ENCODE measurements around the gene TLR9. TPM values are rescaled to one million over a fixed set of nuclear protein-coding genes. Genes with fewer than 3 reads are reported as not detected.
"Not testable (repeated sequence)": the region's sequence is repeated elsewhere in the genome, so short reads cannot be mapped to it uniquely, and the experiment has no call there.

The TLR9 gene, protein sequence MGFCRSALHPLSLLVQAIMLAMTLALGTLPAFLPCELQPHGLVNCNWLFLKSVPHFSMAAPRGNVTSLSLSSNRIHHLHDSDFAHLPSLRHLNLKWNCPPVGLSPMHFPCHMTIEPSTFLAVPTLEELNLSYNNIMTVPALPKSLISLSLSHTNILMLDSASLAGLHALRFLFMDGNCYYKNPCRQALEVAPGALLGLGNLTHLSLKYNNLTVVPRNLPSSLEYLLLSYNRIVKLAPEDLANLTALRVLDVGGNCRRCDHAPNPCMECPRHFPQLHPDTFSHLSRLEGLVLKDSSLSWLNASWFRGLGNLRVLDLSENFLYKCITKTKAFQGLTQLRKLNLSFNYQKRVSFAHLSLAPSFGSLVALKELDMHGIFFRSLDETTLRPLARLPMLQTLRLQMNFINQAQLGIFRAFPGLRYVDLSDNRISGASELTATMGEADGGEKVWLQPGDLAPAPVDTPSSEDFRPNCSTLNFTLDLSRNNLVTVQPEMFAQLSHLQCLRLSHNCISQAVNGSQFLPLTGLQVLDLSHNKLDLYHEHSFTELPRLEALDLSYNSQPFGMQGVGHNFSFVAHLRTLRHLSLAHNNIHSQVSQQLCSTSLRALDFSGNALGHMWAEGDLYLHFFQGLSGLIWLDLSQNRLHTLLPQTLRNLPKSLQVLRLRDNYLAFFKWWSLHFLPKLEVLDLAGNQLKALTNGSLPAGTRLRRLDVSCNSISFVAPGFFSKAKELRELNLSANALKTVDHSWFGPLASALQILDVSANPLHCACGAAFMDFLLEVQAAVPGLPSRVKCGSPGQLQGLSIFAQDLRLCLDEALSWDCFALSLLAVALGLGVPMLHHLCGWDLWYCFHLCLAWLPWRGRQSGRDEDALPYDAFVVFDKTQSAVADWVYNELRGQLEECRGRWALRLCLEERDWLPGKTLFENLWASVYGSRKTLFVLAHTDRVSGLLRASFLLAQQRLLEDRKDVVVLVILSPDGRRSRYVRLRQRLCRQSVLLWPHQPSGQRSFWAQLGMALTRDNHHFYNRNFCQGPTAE
- total RNA-seq: under 1 TPM in 2 of 4 donors, not detected in 2; 0.19 to 0.61 TPM

GRCh38 chr3:52225452-52226228 lies at the start of gene TLR9:
TLR9 (minus strand) TSS chr3:52225645; CDS start chr3:52225529, 116 bp downstream.
- TF ChIP-seq, protein P1, sequence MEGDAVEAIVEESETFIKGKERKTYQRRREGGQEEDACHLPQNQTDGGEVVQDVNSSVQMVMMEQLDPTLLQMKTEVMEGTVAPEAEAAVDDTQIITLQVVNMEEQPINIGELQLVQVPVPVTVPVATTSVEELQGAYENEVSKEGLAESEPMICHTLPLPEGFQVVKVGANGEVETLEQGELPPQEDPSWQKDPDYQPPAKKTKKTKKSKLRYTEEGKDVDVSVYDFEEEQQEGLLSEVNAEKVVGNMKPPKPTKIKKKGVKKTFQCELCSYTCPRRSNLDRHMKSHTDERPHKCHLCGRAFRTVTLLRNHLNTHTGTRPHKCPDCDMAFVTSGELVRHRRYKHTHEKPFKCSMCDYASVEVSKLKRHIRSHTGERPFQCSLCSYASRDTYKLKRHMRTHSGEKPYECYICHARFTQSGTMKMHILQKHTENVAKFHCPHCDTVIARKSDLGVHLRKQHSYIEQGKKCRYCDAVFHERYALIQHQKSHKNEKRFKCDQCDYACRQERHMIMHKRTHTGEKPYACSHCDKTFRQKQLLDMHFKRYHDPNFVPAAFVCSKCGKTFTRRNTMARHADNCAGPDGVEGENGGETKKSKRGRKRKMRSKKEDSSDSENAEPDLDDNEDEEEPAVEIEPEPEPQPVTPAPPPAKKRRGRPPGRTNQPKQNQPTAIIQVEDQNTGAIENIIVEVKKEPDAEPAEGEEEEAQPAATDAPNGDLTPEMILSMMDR (IDR thresholded peaks at IDR 0.05): no peak
- no peak for TF ChIP-seq POLR2A (IDR thresholded peaks at IDR 0.05)
- DNase-seq (ENCODE audit: low spot score in 2 of 2): no peak
- intact Hi-C loops (cut with DNase I; ENCODE audit: low total_unique reads): loop anchor here (5.0 kb wide), 1 partner anchor 117 kb away; no protein-coding TSS in a partner anchor
- no peak within 1 kb of the TSS for H3K4me3 ChIP-seq (ENCODE audit: low read depth, poor library complexity, severe bottlenecking)
- 60 to 63% methylated on average over 9 of the region's 9 CpGs for WGBS, 2 donors

DNA sequence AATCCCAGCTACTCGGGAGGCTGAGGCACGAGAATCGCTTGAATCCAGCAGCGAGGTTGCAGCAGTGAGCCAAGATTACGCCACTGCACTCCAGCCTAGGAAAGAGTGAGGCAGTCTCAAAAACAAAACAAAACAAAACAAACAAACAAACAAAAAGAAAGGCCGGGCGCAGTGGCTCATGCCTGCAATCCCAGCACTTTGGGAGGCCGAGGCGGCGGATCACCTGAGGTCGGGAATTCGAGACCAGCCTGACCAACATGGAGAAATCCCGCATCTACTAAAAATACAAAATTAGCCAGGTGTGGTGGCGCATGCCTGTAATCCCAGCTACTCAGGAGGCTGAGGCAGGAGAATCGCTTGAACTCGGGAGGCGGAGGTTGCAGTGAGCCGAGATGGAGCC lies 49.3 kb upstream of the TLR9 start:
- H3K4me3 ChIP-seq (ENCODE audit: low read depth, poor library complexity, severe bottlenecking); intact Hi-C loops (cut with DNase I; ENCODE audit: low total_unique reads): not testable (repeated sequence)
- peak in 1 of 2 donors; percentile 78 for DNase-seq (ENCODE audit: low spot score in 2 of 2)
- 88 to 93% methylated on average over 18 of the region's 18 CpGs for WGBS, 2 donors

GRCh38 chr3:52272831-52273230 lies 47.4 kb upstream of the TLR9 start:
- no peak overlapping the region for H3K4me3 ChIP-seq (ENCODE audit: low read depth, poor library complexity, severe bottlenecking)
- 90 to 93% methylated on average over 3 of the region's 3 CpGs for WGBS, 2 donors
- TF ChIP-seq, protein P1 (IDR thresholded peaks at IDR 0.05): no peak
- no peak for TF ChIP-seq POLR2A (IDR thresholded peaks at IDR 0.05)
- DNase-seq (ENCODE audit: low spot score in 2 of 2): no peak
- intact Hi-C loops (cut with DNase I; ENCODE audit: low total_unique reads): no loop called here

DNA sequence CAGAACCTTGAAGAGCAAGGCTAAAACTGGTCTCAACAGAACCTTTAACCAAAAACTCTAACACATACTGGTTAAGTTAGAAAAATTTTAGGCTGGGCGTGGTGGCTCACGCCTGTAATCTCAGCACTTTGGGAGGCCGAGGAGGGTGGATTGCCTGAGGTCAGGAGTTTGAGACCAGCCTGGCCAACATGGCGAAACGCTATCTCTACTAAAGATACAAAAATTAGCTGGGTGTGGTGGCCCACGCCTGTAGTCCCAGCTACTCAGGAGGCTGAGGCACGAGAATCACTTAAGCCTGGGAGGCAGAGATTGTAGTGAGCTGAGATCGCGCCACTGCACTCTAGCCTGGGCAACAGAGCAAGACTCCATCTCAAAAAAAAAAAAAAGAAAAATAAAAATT lies 46.7 kb upstream of the TLR9 start:
- 75 to 81% methylated on average over 9 of the region's 9 CpGs for WGBS, 2 donors
- intact Hi-C loops (cut with DNase I; ENCODE audit: low total_unique reads); H3K4me3 ChIP-seq (ENCODE audit: low read depth, poor library complexity, severe bottlenecking); DNase-seq (ENCODE audit: low spot score in 2 of 2): not testable (repeated sequence)

GRCh38 chr3:52270252-52270754 lies 44.9 kb upstream of the TLR9 start:
- no peak for TF ChIP-seq POLR2A (IDR thresholded peaks at IDR 0.05)
- TF ChIP-seq, protein P1 (IDR thresholded peaks at IDR 0.05): no peak
- intact Hi-C loops (cut with DNase I; ENCODE audit: low total_unique reads): no loop called here
- 43 to 47% methylated on average over 9 of the region's 9 CpGs for WGBS, 2 donors
- DNase-seq (ENCODE audit: low spot score in 2 of 2): peak in 1 of 2 donors; percentile 74
- H3K4me3 ChIP-seq (ENCODE audit: low read depth, poor library complexity, severe bottlenecking): no peak overlapping the region

DNA sequence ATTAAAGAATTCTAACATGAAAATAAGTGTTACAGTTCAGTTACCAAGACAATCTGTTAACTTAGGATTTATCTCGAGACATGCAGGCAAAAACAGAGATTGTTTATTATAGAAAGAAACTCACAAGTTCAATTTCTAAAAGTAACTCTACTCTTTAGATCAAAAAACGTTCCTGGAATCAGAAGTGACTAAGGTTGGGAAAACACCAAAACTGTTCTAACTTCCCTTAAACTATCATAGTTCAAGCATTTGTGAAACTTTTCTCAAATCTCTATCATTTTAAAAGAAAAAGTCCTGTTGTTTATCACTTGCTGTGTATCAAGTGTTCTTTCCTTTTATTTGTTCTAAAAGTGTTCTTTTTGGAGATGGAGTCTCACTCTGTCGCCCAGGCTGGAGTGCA lies 44.3 kb upstream of the TLR9 start:
- WGBS, 2 donors: 58 to 67% methylated on average over 3 of the region's 3 CpGs
- TF ChIP-seq POLR2A (IDR thresholded peaks at IDR 0.05): no peak
- TF ChIP-seq, protein P1 (IDR thresholded peaks at IDR 0.05): no peak
- H3K4me3 ChIP-seq (ENCODE audit: low read depth, poor library complexity, severe bottlenecking): no peak overlapping the region
- no peak for DNase-seq (ENCODE audit: low spot score in 2 of 2)
- intact Hi-C loops (cut with DNase I; ENCODE audit: low total_unique reads): no loop called here

All from lower leg skin (tissue), 4 donors.